Central memory CD8-positive, alpha-beta T cell (primary cell): ENCODE results near the gene MYOF.
A peak's percentile ranks its signal among the peaks of the same experiment; 100 is the strongest.

Experiments
- ATAC-seq: fragments of 150-1000 bp; cut with Tn5 transposase; replicated peaks from 2 replicates; pipeline ENCODE4 v1.10.0; 2022; ENCODE audit warnings: mild to moderate bottlenecking, moderate FRiP score, moderate number of reproducible peaks; ENCODE audit not compliant: poor library complexity, severe bottlenecking; ENCODE audit errors: extremely low read depth
- DNase-seq, 2 donors: peaks; one replicate each; pipeline ENCODE4 v3.0.0; 2021; ENCODE audit warnings: low spot score in 2 of 2
- H3K27ac Mint-ChIP-seq: one replicate; pipeline ENCODE4 v1.8.0; 2022; ENCODE audit warnings: low read depth, mild to moderate bottlenecking, moderate library complexity, mixed read lengths
- H3K27me3 Mint-ChIP-seq: one replicate; pipeline ENCODE4 v1.8.0; 2022; ENCODE audit warnings: mixed read lengths
- H3K36me3 Mint-ChIP-seq: one replicate; pipeline ENCODE4 v1.8.0; 2022; ENCODE audit warnings: mild to moderate bottlenecking, moderate library complexity, mixed read lengths; ENCODE audit not compliant: insufficient read depth
- H3K4me1 Mint-ChIP-seq: one replicate; pipeline ENCODE4 v1.8.0; 2022; ENCODE audit warnings: mixed read lengths
- H3K4me3 Mint-ChIP-seq: one replicate; pipeline ENCODE4 v1.8.0; 2022; ENCODE audit warnings: mild to moderate bottlenecking, moderate library complexity, mixed read lengths
- H3K9me3 Mint-ChIP-seq: one replicate; pipeline ENCODE4 v1.8.0; 2022; ENCODE audit warnings: mixed read lengths

MYOF gene

GRCh38 chr10:93482145-93482834 lies at the start of gene MYOF:
MYOF (minus strand) TSS chr10:93482334; CDS start chr10:93482194, 140 bp downstream.
- Mint-ChIP-seq H3K4me1 (peaks cover 10% of the 10 kb centered on the region), H3K36me3 (no peaks in the 10 kb centered on the region), H3K27ac (no peak within 1 kb of the TSS), H3K9me3 (no peaks in the 10 kb centered on the region), H3K4me3 (peak within 1 kb of the TSS; percentile 72), H3K27me3 (peaks cover 40% of the 10 kb centered on the region)
- ATAC-seq (peak; percentile 75), DNase-seq (peak in 1 of 2 donors; percentile 37)

GRCh38 chr10:93518531-93518930 lies 36.4 kb upstream of the MYOF start:
- ATAC-seq (no peak), DNase-seq (no peak)
- Mint-ChIP-seq H3K9me3 (no peaks in the 10 kb centered on the region), H3K27ac (no peak overlapping the region), H3K27me3 (no peaks in the 10 kb centered on the region), H3K4me3 (no peak overlapping the region), H3K4me1 (no peaks in the 10 kb centered on the region), H3K36me3 (peaks cover 5% of the 10 kb centered on the region)

GRCh38 chr10:93516006-93516380 lies 33.9 kb upstream of the MYOF start:
- DNase-seq (no peak), ATAC-seq (no peak)
- Mint-ChIP-seq H3K9me3 (no peaks in the 10 kb centered on the region), H3K27ac (no peak overlapping the region), H3K27me3 (no peaks in the 10 kb centered on the region), H3K36me3 (peaks cover 5% of the 10 kb centered on the region), H3K4me3 (no peak overlapping the region), H3K4me1 (no peaks in the 10 kb centered on the region)

GRCh38 chr10:93515071-93516005 lies 33.2 kb upstream of the MYOF start:
- DNase-seq (no peak), ATAC-seq (no peak)
- H3K4me1 Mint-ChIP-seq, result no peaks in the 10 kb centered on the region
- H3K27me3 Mint-ChIP-seq, result no peaks in the 10 kb centered on the region
- H3K9me3 Mint-ChIP-seq, result no peaks in the 10 kb centered on the region
- H3K4me3 Mint-ChIP-seq, result no peak overlapping the region
- H3K36me3 Mint-ChIP-seq, result peaks cover 5% of the 10 kb centered on the region
- no peak overlapping the region for H3K27ac Mint-ChIP-seq

- no peaks in the 10 kb centered on the region for H3K9me3 Mint-ChIP-seq
- DNase-seq (no peak), ATAC-seq (no peak)
- H3K36me3 Mint-ChIP-seq, result peaks cover 5% of the 10 kb centered on the region
- H3K4me1 Mint-ChIP-seq, result no peaks in the 10 kb centered on the region
- H3K27me3 Mint-ChIP-seq, result no peaks in the 10 kb centered on the region
- no peak overlapping the region for H3K27ac Mint-ChIP-seq
- H3K4me3 Mint-ChIP-seq, result no peak overlapping the region
These were observed 32.4 kb upstream of the MYOF start for GRCh38 chr10:93514521-93514920.

- H3K36me3 Mint-ChIP-seq, result peaks cover 5% of the 10 kb centered on the region
- no peak overlapping the region for H3K4me3 Mint-ChIP-seq
These were observed 31.0 kb upstream of the MYOF start for GRCh38 chr10:93513091-93513490.

GRCh38 chr10:93512565-93512964 lies 30.4 kb upstream of the MYOF start:
- DNase-seq (no peak), ATAC-seq (no peak)
- H3K4me1 Mint-ChIP-seq, result no peaks in the 10 kb centered on the region
- H3K27me3 Mint-ChIP-seq, result no peaks in the 10 kb centered on the region
- H3K36me3 Mint-ChIP-seq, result peaks cover 5% of the 10 kb centered on the region
- H3K4me3 Mint-ChIP-seq, result no peak overlapping the region
- H3K9me3 Mint-ChIP-seq, result no peaks in the 10 kb centered on the region
- no peak overlapping the region for H3K27ac Mint-ChIP-seq

More at GRCh38 chr10:93513091-93513490, 31.0 kb upstream of the MYOF start:
- H3K4me1 Mint-ChIP-seq, result no peaks in the 10 kb centered on the region
- H3K9me3 Mint-ChIP-seq, result no peaks in the 10 kb centered on the region
- ATAC-seq (no peak), DNase-seq (no peak)
- H3K27me3 Mint-ChIP-seq, result no peaks in the 10 kb centered on the region
- no peak overlapping the region for H3K27ac Mint-ChIP-seq

- H3K4me3 Mint-ChIP-seq, result no peak overlapping the region
- H3K9me3 Mint-ChIP-seq, result no peaks in the 10 kb centered on the region
- H3K27me3 Mint-ChIP-seq, result no peaks in the 10 kb centered on the region
- no peak overlapping the region for H3K27ac Mint-ChIP-seq
- peaks cover 5% of the 10 kb centered on the region for H3K36me3 Mint-ChIP-seq
- H3K4me1 Mint-ChIP-seq, result no peaks in the 10 kb centered on the region
- DNase-seq (no peak), ATAC-seq (no peak)
These were observed 27.7 kb upstream of the MYOF start for GRCh38 chr10:93509816-93510215.

GRCh38 chr10:93505075-93505474 lies 22.9 kb upstream of the MYOF start:
- Mint-ChIP-seq H3K27me3 (no peaks in the 10 kb centered on the region), H3K4me3 (no peak overlapping the region), H3K4me1 (peaks cover 8% of the 10 kb centered on the region), H3K9me3 (no peaks in the 10 kb centered on the region), H3K36me3 (peaks cover 2% of the 10 kb centered on the region), H3K27ac (no peak overlapping the region)
- DNase-seq (no peak), ATAC-seq (no peak)

- Mint-ChIP-seq H3K36me3 (peaks cover 3% of the 10 kb centered on the region), H3K27me3 (no peaks in the 10 kb centered on the region), H3K27ac (peak overlapping the region; percentile 80), H3K9me3 (no peaks in the 10 kb centered on the region), H3K4me1 (peaks cover 13% of the 10 kb centered on the region), H3K4me3 (peak overlapping the region; percentile 60)
- ATAC-seq (no peak), DNase-seq (no peak)
These were observed 20.9 kb upstream of the MYOF start for GRCh38 chr10:93503075-93503474.

GRCh38 chr10:93501650-93502049 lies 19.5 kb upstream of the MYOF start:
- no peaks in the 10 kb centered on the region for H3K27me3 Mint-ChIP-seq
- H3K9me3 Mint-ChIP-seq, result no peaks in the 10 kb centered on the region
- peaks cover 6% of the 10 kb centered on the region for H3K36me3 Mint-ChIP-seq
- DNase-seq (no peak), ATAC-seq (no peak)
- no peak overlapping the region for H3K27ac Mint-ChIP-seq
- peaks cover 25% of the 10 kb centered on the region for H3K4me1 Mint-ChIP-seq
- H3K4me3 Mint-ChIP-seq, result no peak overlapping the region

- DNase-seq (no peak), ATAC-seq (no peak)
- Mint-ChIP-seq H3K4me3 (peak overlapping the region; percentile 84), H3K4me1 (peaks cover 24% of the 10 kb centered on the region), H3K27me3 (no peaks in the 10 kb centered on the region), H3K27ac (peak overlapping the region; percentile 56), H3K9me3 (no peaks in the 10 kb centered on the region), H3K36me3 (peaks cover 7% of the 10 kb centered on the region)
These were observed 16.0 kb upstream of the MYOF start for GRCh38 chr10:93498166-93498565.
